COLO668 (cell line): ENCODE measurements around the gene WDFY2.
A peak's percentile ranks its signal among the peaks of the same experiment; 100 is the strongest.
"Not testable (repeated sequence)": the region's sequence is repeated elsewhere in the genome, so short reads cannot be mapped to it uniquely, and the experiment has no call there.

Source experiments
- DNase-seq: peaks from one replicate; lab custom pipeline; 2025; ENCODE audit not compliant: unreplicated experiment; lab: John Stamatoyannopoulos, UW

The WDFY2 gene

GRCh38 chr13:51583875-51584730 lies at the start of gene WDFY2:
Gene WDFY2, plus strand, starts transcription at chr13:51584462. Its CDS starts 226 bp downstream, at chr13:51584688.
- peak; percentile 100 for DNase-seq

GRCh38 chr13:51538591-51539179 lies 45.6 kb upstream of the WDFY2 start:
- DNase-seq: no peak

- DNase-seq: no peak
Observed at GRCh38 chr13:51539887-51540286, 44.4 kb upstream of the WDFY2 start.

- DNase-seq: no peak
Observed at GRCh38 chr13:51541037-51541436, 43.2 kb upstream of the WDFY2 start.

- no peak for DNase-seq
Observed at GRCh38 chr13:51541809-51542258, 42.4 kb upstream of the WDFY2 start.

GRCh38 chr13:51542346-51543242 lies 41.7 kb upstream of the WDFY2 start:
- no peak for DNase-seq

- DNase-seq: not testable (repeated sequence)
Observed at GRCh38 chr13:51545446-51545845, 38.8 kb upstream of the WDFY2 start.

GRCh38 chr13:51547425-51548176 lies 36.7 kb upstream of the WDFY2 start:
- no peak for DNase-seq

GRCh38 chr13:51549050-51549449 lies 35.2 kb upstream of the WDFY2 start:
- DNase-seq: no peak

- DNase-seq: no peak
Observed at GRCh38 chr13:51549593-51549992, 34.7 kb upstream of the WDFY2 start.

- no peak for DNase-seq
Observed at GRCh38 chr13:51550151-51550550, 34.1 kb upstream of the WDFY2 start.

- DNase-seq: no peak
Observed at GRCh38 chr13:51551416-51551815, 32.8 kb upstream of the WDFY2 start.

GRCh38 chr13:51552027-51552426 lies 32.2 kb upstream of the WDFY2 start:
- DNase-seq: no peak

GRCh38 chr13:51553531-51553930 lies 30.7 kb upstream of the WDFY2 start:
- DNase-seq: no peak

- no peak for DNase-seq
Observed at GRCh38 chr13:51556740-51557139, 27.5 kb upstream of the WDFY2 start.

GRCh38 chr13:51557438-51557837 lies 26.8 kb upstream of the WDFY2 start:
- DNase-seq: no peak

- no peak for DNase-seq
Observed at GRCh38 chr13:51557875-51558612, 26.2 kb upstream of the WDFY2 start.

GRCh38 chr13:51559946-51560735 lies 24.1 kb upstream of the WDFY2 start:
- no peak for DNase-seq

GRCh38 chr13:51562011-51562671 lies 22.1 kb upstream of the WDFY2 start:
- no peak for DNase-seq
